Upper lobe of left lung (tissue), 4 donors: ENCODE results near the gene PCARE.

Source experiments
- POLR2A ChIP-seq, 4 donors: fragments of 450-650 bp; IDR thresholded peaks; one replicate each; pipeline ENCODE4 v1.5.1; 2016 to 2017; ENCODE audit warnings: antibody characterized with exemption in 4 of 4, mild to moderate bottlenecking in 2 of 4
- POLR2AphosphoS5 ChIP-seq, 2 donors: sonication (generic); formaldehyde crosslinking; IDR thresholded peaks; one replicate each; pipeline ENCODE4 v1.5.1; 2017; ENCODE audit warnings: antibody characterized with exemption in 2 of 2

- no peak for TF ChIP-seq POLR2A (IDR thresholded peaks at IDR 0.05)
- TF ChIP-seq POLR2AphosphoS5 (IDR thresholded peaks at IDR 0.05), result no peak
Measured at GRCh38 chr2:29053223-29053622, 21.1 kb downstream of the PCARE start.
